GM20431 (cell line): Measurements from ENCODE around the gene TRIO.

Source experiments
- in situ Hi-C: fragments of 300-500 bp; cut with MseI, MboI; formaldehyde crosslinking; loops from one replicate; pipeline ENCODE4 v1.15.0; 2020; ENCODE audit warnings: low sequenced_read_pairs; ENCODE audit not compliant: unreplicated experiment

The TRIO gene

GRCh38 chr5:14501353-14502293 lies 358.5 kb downstream of the TRIO start:
- in situ Hi-C loops, result no loop called here

- in situ Hi-C loops, result no loop called here
These were observed 359.1 kb downstream of the TRIO start for GRCh38 chr5:14502294-14502690.

- in situ Hi-C loops, result no loop called here
These were observed 360.0 kb downstream of the TRIO start for GRCh38 chr5:14503017-14503680.

- in situ Hi-C loops, result no loop called here
These were observed 360.7 kb downstream of the TRIO start for GRCh38 chr5:14503681-14504331.

- in situ Hi-C loops, result no loop called here
These were observed 361.2 kb downstream of the TRIO start for GRCh38 chr5:14504332-14504727.

- in situ Hi-C loops, result no loop called here
These were observed 361.7 kb downstream of the TRIO start for GRCh38 chr5:14504816-14505215.

- in situ Hi-C loops, result no loop called here
These were observed 362.4 kb downstream of the TRIO start for GRCh38 chr5:14505310-14506139.

GRCh38 chr5:14506140-14506538 lies 363.0 kb downstream of the TRIO start:
- in situ Hi-C loops, result no loop called here

GRCh38 chr5:14506661-14507060 lies 363.5 kb downstream of the TRIO start:
- in situ Hi-C loops, result no loop called here

GRCh38 chr5:14507156-14507941 lies 364.2 kb downstream of the TRIO start:
- in situ Hi-C loops, result no loop called here

- in situ Hi-C loops, result no loop called here
These were observed 364.9 kb downstream of the TRIO start for GRCh38 chr5:14508046-14508445.

GRCh38 chr5:14509556-14509955 lies 366.4 kb downstream of the TRIO start:
- in situ Hi-C loops, result no loop called here

GRCh38 chr5:14510156-14510734 lies 367.1 kb downstream of the TRIO start:
- in situ Hi-C loops, result no loop called here

GRCh38 chr5:14510880-14511279 lies 367.7 kb downstream of the TRIO start:
- in situ Hi-C loops, result no loop called here

- in situ Hi-C loops, result no loop called here
These were observed 369.4 kb downstream of the TRIO start for GRCh38 chr5:14512574-14512973.

GRCh38 chr5:14513266-14513665 lies 370.1 kb downstream of the TRIO start:
- in situ Hi-C loops, result no loop called here

GRCh38 chr5:14516901-14517300 lies 373.8 kb downstream of the TRIO start:
- in situ Hi-C loops, result no loop called here

- in situ Hi-C loops, result no loop called here
These were observed 375.5 kb downstream of the TRIO start for GRCh38 chr5:14518638-14519037.

GRCh38 chr5:14521748-14522147 lies 378.6 kb downstream of the TRIO start:
- in situ Hi-C loops, result no loop called here
